Glutamatergic neuron (in vitro differentiated cells): ENCODE data around the gene MPZL3. TPM values are rescaled to one million over a fixed set of nuclear protein-coding genes. Genes with fewer than 3 reads are reported as not detected.

Source experiments
- DNase-seq: peaks from one replicate; pipeline ENCODE4 v3.0.0; 2022
- H3K27ac Mint-ChIP-seq: one replicate; pipeline ENCODE4 v1.8.0; 2020; ENCODE audit warnings: mild to moderate bottlenecking, mixed read lengths, inconsistent platforms; ENCODE audit not compliant: unreplicated experiment
- H3K27me3 Mint-ChIP-seq: one replicate; pipeline ENCODE4 v1.8.0; 2020; ENCODE audit warnings: mild to moderate bottlenecking, moderate library complexity, mixed read lengths, inconsistent platforms; ENCODE audit not compliant: unreplicated experiment
- H3K36me3 Mint-ChIP-seq: one replicate; pipeline ENCODE4 v1.8.0; 2020; ENCODE audit warnings: mild to moderate bottlenecking, mixed read lengths, inconsistent platforms; ENCODE audit not compliant: unreplicated experiment
- H3K4me1 Mint-ChIP-seq: one replicate; pipeline ENCODE4 v1.8.0; 2020; ENCODE audit warnings: mild to moderate bottlenecking, low read depth, mixed read lengths, inconsistent platforms; ENCODE audit not compliant: unreplicated experiment
- H3K4me3 Mint-ChIP-seq: one replicate; pipeline ENCODE4 v1.8.0; 2020; ENCODE audit warnings: mild to moderate bottlenecking, mixed read lengths, inconsistent platforms; ENCODE audit not compliant: unreplicated experiment
- H3K9me3 Mint-ChIP-seq: one replicate; pipeline ENCODE4 v1.8.0; 2020; ENCODE audit warnings: mild to moderate bottlenecking, moderate library complexity, mixed read lengths, inconsistent platforms; ENCODE audit not compliant: unreplicated experiment
- CTCF ChIP-seq: fragments of 200-600 bp; sonication (generic); IDR thresholded peaks from one replicate; pipeline ENCODE4 v1.5.0; 2021; ENCODE audit not compliant: partially characterized antibody, unreplicated experiment
- total RNA-seq: library from RNA; stranded (reverse); fragmentation: NEBNext Ultra II Directional; extraction: Animal tissue kit (Norgen Biotek cat#: 25700); gene quantifications from one replicate; pipeline ENCODE4 v1.2.1, GENCODE V29; 2021; ENCODE audit not compliant: unreplicated experiment

Gene MPZL3
- total RNA-seq, 1 donor from 2014 or later: 0.54 TPM

GRCh38 chr11:118224511-118225188, 27.5 kb downstream of the MPZL3 start, which contains the start of gene JAML:
Gene JAML, minus strand, starts transcription at chr11:118225011. Its CDS starts 10,145 bp downstream, at chr11:118214866.
- TF ChIP-seq CTCF: no peak
- H3K27ac Mint-ChIP-seq: no peak within 1 kb of the TSS
- DNase-seq: no peak
- peaks cover 1% of the 10 kb centered on the region for H3K27me3 Mint-ChIP-seq
- H3K36me3 Mint-ChIP-seq: no peaks in the 10 kb centered on the region
- H3K4me3 Mint-ChIP-seq: no peak within 1 kb of the TSS
- no peaks in the 10 kb centered on the region for H3K9me3 Mint-ChIP-seq
- no peaks in the 10 kb centered on the region for H3K4me1 Mint-ChIP-seq

GRCh38 chr11:118223992-118224391, 28.2 kb downstream of the MPZL3 start:
- Mint-ChIP-seq H3K4me3 (no peak overlapping the region), H3K9me3 (no peaks in the 10 kb centered on the region), H3K27ac (no peak overlapping the region), H3K27me3 (peaks cover 1% of the 10 kb centered on the region), H3K4me1 (no peaks in the 10 kb centered on the region), H3K36me3 (no peaks in the 10 kb centered on the region)
- DNase-seq: no peak
- no peak for TF ChIP-seq CTCF

- Mint-ChIP-seq H3K27me3 (peaks cover 1% of the 10 kb centered on the region), H3K9me3 (no peaks in the 10 kb centered on the region), H3K4me3 (no peak overlapping the region), H3K36me3 (no peaks in the 10 kb centered on the region), H3K27ac (no peak overlapping the region), H3K4me1 (no peaks in the 10 kb centered on the region)
- no peak for DNase-seq
- TF ChIP-seq CTCF: no peak
Observed at GRCh38 chr11:118223570-118223969, 28.6 kb downstream of the MPZL3 start.

- Mint-ChIP-seq H3K27me3 (peaks cover 3% of the 10 kb centered on the region), H3K4me3 (no peak overlapping the region)
Observed at GRCh38 chr11:118222437-118222836, 29.7 kb downstream of the MPZL3 start.

More at GRCh38 chr11:118222437-118222836, 29.7 kb downstream of the MPZL3 start:
- no peak for TF ChIP-seq CTCF
- Mint-ChIP-seq H3K36me3 (no peaks in the 10 kb centered on the region), H3K4me1 (no peaks in the 10 kb centered on the region), H3K27ac (no peak overlapping the region), H3K9me3 (no peaks in the 10 kb centered on the region)
- no peak for DNase-seq
